IMR-90 (cell line): Measurements from ENCODE around the gene SIDT1. TPM values are rescaled to one million over a fixed set of nuclear protein-coding genes. Genes with fewer than 3 reads are reported as not detected.

ENCODE experiments used
- ATAC-seq: fragments of 200-7000 bp; cut with Tn5 transposase; 2 replicates; pipeline ENCODE4 v1.9.1; 2020; ENCODE audit warnings: low read depth, mild to moderate bottlenecking, moderate library complexity
- BruUV-seq: library from RNA; stranded (reverse); fragments of 400-500 nt; replicated peaks from 2 replicates; lab custom pipeline; 2021; lab: Mats Ljungman, UMichigan
- CTCF ChIA-PET: fragments of 300-600 bp; formaldehyde crosslinking; extraction: SDS; loops from one replicate; lab custom pipeline; 2021; ENCODE audit warnings: antibody characterized with exemption; lab: Yijun Ruan, JAX
- POLR2A ChIA-PET: fragments of 300-600 bp; sonication (Branson Sonifier 250); formaldehyde crosslinking; loops from one replicate; lab custom pipeline; 2022; ENCODE audit warnings: antibody characterized with exemption; ENCODE audit not compliant: unreplicated experiment; lab: Charles Lee
- DNase-seq: peaks from one replicate; pipeline ENCODE4 v3.0.0; 2013
- H2AFZ ChIP-seq: replicated peaks from 2 replicates; pipeline ENCODE3; 2013; ENCODE audit warnings: low read length, mild to moderate bottlenecking; ENCODE audit not compliant: poor library complexity
- H2AK5ac ChIP-seq: 2 replicates; pipeline ENCODE4 v1.6.1; 2013; ENCODE audit warnings: low read depth, low read length, inconsistent platforms
- H2AK9ac ChIP-seq: replicated peaks from 2 replicates; pipeline ENCODE3; 2013; ENCODE audit warnings: mild to moderate bottlenecking, low read depth, low read length, moderate library complexity; ENCODE audit not compliant: poor library complexity
- H2BK120ac ChIP-seq: 2 replicates; pipeline ENCODE4 v1.6.1; 2013; ENCODE audit warnings: low read depth, low read length, inconsistent platforms
- H2BK15ac ChIP-seq: 3 replicates; pipeline ENCODE4 v1.6.1; 2013; ENCODE audit warnings: low read depth, low read length, inconsistent platforms
- H2BK20ac ChIP-seq: 2 replicates; pipeline ENCODE4 v1.6.1; 2013; ENCODE audit warnings: low read depth, mild to moderate bottlenecking, inconsistent platforms, low read length, moderate library complexity
- H2BK5ac ChIP-seq: 2 replicates; pipeline ENCODE4 v1.6.1; 2013; ENCODE audit warnings: mild to moderate bottlenecking, low read depth, low read length, inconsistent platforms; ENCODE audit not compliant: poor library complexity, severe bottlenecking
- H3K14ac ChIP-seq: replicated peaks from 2 replicates; pipeline ENCODE4 v1.6.1; 2013; ENCODE audit warnings: low read depth, low read length, inconsistent platforms
- H3K18ac ChIP-seq: 2 replicates; pipeline ENCODE4 v1.6.1; 2013; ENCODE audit warnings: low read depth, low read length, control low read depth
- H3K23ac ChIP-seq: 2 replicates; pipeline ENCODE4 v1.6.1; 2013; ENCODE audit warnings: low read depth, low read length, inconsistent platforms
- H3K27ac ChIP-seq: 2 replicates; pipeline ENCODE4 v1.5.1; 2013; ENCODE audit warnings: mild to moderate bottlenecking, control low read depth, low read length; ENCODE audit not compliant: insufficient read depth
- H3K27me3 ChIP-seq: 2 replicates; pipeline ENCODE4 v1.6.1; 2013; ENCODE audit warnings: low read length; ENCODE audit not compliant: control insufficient read depth, insufficient read depth
- H3K36me3 ChIP-seq: 2 replicates; pipeline ENCODE4 v1.6.1; 2013; ENCODE audit warnings: low read length, mixed read lengths; ENCODE audit not compliant: control insufficient read depth, insufficient read depth
- H3K4ac ChIP-seq: 2 replicates; pipeline ENCODE4 v1.6.1; 2013; ENCODE audit warnings: low read depth, low read length, inconsistent platforms
- H3K4me1 ChIP-seq: 2 replicates; pipeline ENCODE4 v1.6.1; 2013; ENCODE audit warnings: low read length, mixed read lengths; ENCODE audit not compliant: control insufficient read depth, insufficient read depth
- H3K4me2 ChIP-seq: 2 replicates; pipeline ENCODE4 v1.6.1; 2013; ENCODE audit warnings: low read depth, mild to moderate bottlenecking, control low read depth, low read length, moderate library complexity
- H3K4me3 ChIP-seq: 2 replicates; pipeline ENCODE4 v1.5.1; 2013; ENCODE audit warnings: low read depth, mild to moderate bottlenecking, control low read depth, low read length, moderate library complexity; ENCODE audit not compliant: insufficient read depth
- H3K56ac ChIP-seq: 2 replicates; pipeline ENCODE4 v1.6.1; 2013; ENCODE audit warnings: low read length, inconsistent platforms; ENCODE audit not compliant: insufficient read depth; ENCODE audit errors: extremely low read depth
- H3K79me1 ChIP-seq, 2 experiments: 2 replicates each; pipeline ENCODE4 v1.6.1; 2013; ENCODE audit warnings: low read length in 2 of 2, inconsistent platforms in 1 of 2, low read depth in 1 of 2
- H3K9ac ChIP-seq: 2 replicates; pipeline ENCODE4 v1.6.1; 2013; ENCODE audit warnings: low read depth, low read length, control low read depth
- H3K9me1 ChIP-seq: 2 replicates; pipeline ENCODE4 v1.6.1; 2013; ENCODE audit warnings: low read length, inconsistent platforms; ENCODE audit not compliant: insufficient read depth
- H3K9me3 ChIP-seq: 2 replicates; pipeline ENCODE4 v1.6.1; 2013; ENCODE audit warnings: low read length; ENCODE audit not compliant: control insufficient read depth, insufficient read depth
- H4K20me1 ChIP-seq: 2 replicates; pipeline ENCODE4 v1.6.1; 2013; ENCODE audit warnings: low read length, inconsistent platforms; ENCODE audit not compliant: insufficient read depth
- H4K5ac ChIP-seq: 2 replicates; pipeline ENCODE4 v1.6.1; 2013; ENCODE audit warnings: mild to moderate bottlenecking, low read depth, low read length, control low read depth
- H4K8ac ChIP-seq, 2 experiments: 2 replicates each; pipeline ENCODE4 v1.6.1; 2013; ENCODE audit warnings: low read depth in 2 of 2, low read length in 2 of 2, control low read depth in 1 of 2, inconsistent platforms in 1 of 2
- H4K91ac ChIP-seq: 2 replicates; pipeline ENCODE4 v1.6.1; 2013; ENCODE audit warnings: low read depth, low read length, inconsistent platforms; ENCODE audit not compliant: insufficient read depth
- BHLHE40 ChIP-seq: fragments of 150-350 bp; IDR thresholded peaks from 2 replicates; pipeline ENCODE4 v1.6.1; 2016; ENCODE audit warnings: mild to moderate bottlenecking, low read depth, low read length
- MXI1 ChIP-seq: IDR thresholded peaks from 2 replicates; pipeline ENCODE4 v1.6.1; 2012; ENCODE audit warnings: low read depth, mild to moderate bottlenecking, low read length, moderate library complexity, borderline replicate concordance
- RCOR1 ChIP-seq: IDR thresholded peaks from 2 replicates; pipeline ENCODE4 v1.6.1; 2012; ENCODE audit warnings: mild to moderate bottlenecking, low read length, improper control_type of control experiment; ENCODE audit not compliant: insufficient replicate concordance
- WGBS, 2 experiments: methylation state at CpG; one replicate each; pipeline versions ENCODE4 v1.1.5 to v1.1.7; 2013; ENCODE audit warnings: missing lambda C conversion rate in 2 of 2; ENCODE audit not compliant: insufficient read length in 1 of 2; ENCODE audit errors: extremely low coverage in 2 of 2; 5-methylcytosine and 5-hydroxymethylcytosine counted together
- dilution Hi-C: fragments of 300-500 bp; cut with HindIII; formaldehyde crosslinking; loops from one replicate; pipeline ENCODE4 v1.14.3; 2018; ENCODE audit warnings: low sequenced_read_pairs; ENCODE audit not compliant: unreplicated experiment
- in situ Hi-C: fragments of 300-500 bp; cut with MboI; formaldehyde crosslinking; loops from 3 replicates; pipeline ENCODE4 v1.14.3; 2019; ENCODE audit warnings: low sequenced_read_pairs, inconsistent platforms, mixed read lengths
- intact Hi-C: fragments of 100-400 bp; cut with micrococcal nuclease; formaldehyde crosslinking; loops from 2 replicates; pipeline ENCODE4 v1.10.0; 2022
- polyA plus RNA-seq, 3 experiments: library from polyadenylated mRNA; depleted of rRNA; stranded (reverse); fragments of >200 nt; gene quantifications; 2 replicates each; pipeline ENCODE4 v1.2.3, GENCODE V29; 2012; ENCODE audit warnings: low replicate concordance in 1 of 3
- total RNA-seq: library from RNA; depleted of rRNA; stranded (reverse); fragments of >200 nt; gene quantifications from 2 replicates; pipeline ENCODE4 v1.2.3, GENCODE V29; 2012

SIDT1 gene
- total and polyA plus RNA-seq, 2 of the 4 experiments (the other 2 are of a cell fraction): not detected

DNA sequence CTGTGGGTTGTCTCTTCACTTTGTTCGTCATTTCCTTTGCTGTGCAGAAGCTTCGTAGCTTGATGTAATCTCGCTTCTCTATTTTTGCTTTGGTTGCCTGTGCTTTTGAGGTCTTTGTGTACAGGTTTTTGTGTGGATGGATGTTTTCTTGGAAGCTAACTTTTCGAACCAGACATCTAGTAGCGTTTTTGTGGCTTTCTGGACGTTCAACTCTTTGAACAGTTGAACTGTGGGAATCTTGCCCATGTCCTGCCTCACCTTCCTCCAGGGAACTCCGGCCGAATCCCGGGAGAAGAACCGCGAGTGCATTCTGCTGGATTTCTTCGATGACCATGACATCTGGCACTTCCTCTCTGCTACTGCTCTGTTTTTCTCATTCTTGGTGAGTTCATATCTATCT lies 93.5 kb downstream of the SIDT1 start:
- Histone ChIP-seq H2BK5ac (no peak overlapping the region), H3K79me1 (no peaks in the 10 kb centered on the region), H3K14ac (no peak overlapping the region), H3K27me3 (peaks cover 12% of the 10 kb centered on the region), H4K5ac (no peak overlapping the region), H2BK120ac (no peak overlapping the region), H2AFZ (no peak overlapping the region), H3K4me1 (no peaks in the 10 kb centered on the region; the same call in 1 of the 2 replicates), H3K4ac (no peak overlapping the region), H3K18ac (no peak overlapping the region), H4K91ac (no peak overlapping the region), H3K9me3 (no peaks in the 10 kb centered on the region), H4K8ac (no peak overlapping the region), H3K56ac (no peak overlapping the region), H2AK5ac (no peak overlapping the region), H3K9ac (no peak overlapping the region), H2BK15ac (no peak overlapping the region), H3K4me3 (no peak overlapping the region), H2AK9ac (no peak overlapping the region), H4K20me1 (no peaks in the 10 kb centered on the region), H3K36me3 (no peaks in the 10 kb centered on the region), H3K27ac (no peak overlapping the region), H3K4me2 (no peak overlapping the region), H3K9me1 (no peaks in the 10 kb centered on the region), H3K23ac (no peak overlapping the region), H2BK20ac (no peak overlapping the region)
- in situ Hi-C loops (loop anchor here (10.0 kb wide), 1 partner anchor 571 kb away; no protein-coding TSS in a partner anchor), intact Hi-C loops (loop anchor here (1.0 to 10.0 kb wide), 4 partner anchors 131 to 981 kb away; partner anchors contain the start of gene CCDC80), dilution Hi-C loops (no loop called here)
- BruUV-seq: no TSS peak
- no peak for ATAC-seq
- no peak for DNase-seq
- CTCF ChIA-PET: no interaction called here
- TF ChIP-seq BHLHE40 (no peak), MXI1 (no peak), RCOR1 (no peak)
- WGBS, 2 experiments: 80% methylated on average over 1 of the region's 12 CpGs; no CpG with 5 or more reads in 1 of the 2 experiments
- POLR2A ChIA-PET: no interaction called here
